Colonic mucosa (tissue), 4 donors: ENCODE data around the gene ADPGK. TPM values are rescaled to one million over a fixed set of nuclear protein-coding genes. Genes with fewer than 3 reads are reported as not detected.
"Not testable (repeated sequence)": the region's sequence is repeated elsewhere in the genome, so short reads cannot be mapped to it uniquely, and the experiment has no call there.

Experiments
- DNase-seq: peaks from one replicate; pipeline ENCODE4 v3.0.0-alpha.2; 2020
- H3K27ac ChIP-seq: fragments of 200-600 bp; one replicate; pipeline ENCODE4 v1.8.0; 2021
- H3K27me3 ChIP-seq: fragments of 200-600 bp; one replicate; pipeline ENCODE4 v1.8.0; 2021
- H3K36me3 ChIP-seq: fragments of 200-600 bp; one replicate; pipeline ENCODE4 v1.8.0; 2021
- H3K4me1 ChIP-seq: fragments of 200-600 bp; one replicate; pipeline ENCODE4 v1.8.0; 2021; ENCODE audit warnings: mild to moderate bottlenecking
- H3K4me3 ChIP-seq: fragments of 200-600 bp; one replicate; pipeline ENCODE4 v1.8.0; 2021
- H3K9ac ChIP-seq, 2 donors: one replicate each; pipeline ENCODE4 v1.7.0; 2013; ENCODE audit warnings: control low read depth in 2 of 2, low read depth in 2 of 2, low read length in 2 of 2
- H3K9me3 ChIP-seq: fragments of 200-600 bp; one replicate; pipeline ENCODE4 v1.8.0; 2021
- CTCF ChIP-seq: fragments of 200-600 bp; IDR thresholded peaks from one replicate; pipeline ENCODE4 v1.8.0; 2022; ENCODE audit warnings: antibody characterized with exemption, mild to moderate bottlenecking
- intact Hi-C: fragments of 100-400 bp; cut with DNase I; formaldehyde crosslinking; loops from one replicate; pipeline ENCODE4 v1.14.1; 2022
- total RNA-seq, 2 donors: library from RNA; stranded (reverse); fragmentation: NEBNext Ultra II Directional in 1 of 2; extraction: Animal tissue kit (Norgen Biotek cat#: 25700) in 1 of 2; gene quantifications; one replicate each; pipeline ENCODE4 v1.2.1, GENCODE V29; 2021
- donor health status: healthy.
- donor health status: DM: no; HTN: no; CAD: no.
- donor health status: DM: no; HTN: no; CAD: no.

Gene ADPGK
- total RNA-seq, 2 donors from 2014 or later = 29.8 to 44.6 TPM

- H3K9me3 ChIP-seq = no peaks in the 10 kb centered on the region
- H3K4me1 ChIP-seq = no peaks in the 10 kb centered on the region
- no peaks in the 10 kb centered on the region for H3K27me3 ChIP-seq
- TF ChIP-seq CTCF = no peak
- no peak overlapping the region for H3K4me3 ChIP-seq
- no peaks in the 10 kb centered on the region for H3K36me3 ChIP-seq
- no peak overlapping the region for H3K27ac ChIP-seq
- H3K9ac ChIP-seq = no peak overlapping the region
- intact Hi-C loops = no loop called here
- no peak for DNase-seq
Observed at GRCh38 chr15:72824112-72824511, 40.6 kb upstream of the ADPGK start.

GRCh38 chr15:72820278-72820677 is 36.7 kb upstream of the ADPGK start:
- H3K27me3 ChIP-seq = no peaks in the 10 kb centered on the region
- DNase-seq = no peak
- H3K4me1 ChIP-seq = no peaks in the 10 kb centered on the region
- TF ChIP-seq CTCF = no peak
- no peaks in the 10 kb centered on the region for H3K36me3 ChIP-seq
- H3K4me3 ChIP-seq = no peak overlapping the region
- H3K9ac ChIP-seq = no peak overlapping the region
- no peaks in the 10 kb centered on the region for H3K9me3 ChIP-seq
- intact Hi-C loops = no loop called here
- no peak overlapping the region for H3K27ac ChIP-seq

- Histone ChIP-seq H3K4me3 (no peak overlapping the region), H3K9me3 (no peaks in the 10 kb centered on the region), H3K36me3 (no peaks in the 10 kb centered on the region), H3K4me1 (no peaks in the 10 kb centered on the region), H3K27me3 (no peaks in the 10 kb centered on the region), H3K9ac (no peak overlapping the region), H3K27ac (no peak overlapping the region)
- no peak for DNase-seq
- intact Hi-C loops = no loop called here
- TF ChIP-seq CTCF = no peak
Observed at GRCh38 chr15:72818632-72819031, 35.1 kb upstream of the ADPGK start.

GRCh38 chr15:72813345-72814004 is 29.9 kb upstream of the ADPGK start:
- H3K27me3 ChIP-seq = no peaks in the 10 kb centered on the region
- H3K4me1 ChIP-seq = no peaks in the 10 kb centered on the region
- no peaks in the 10 kb centered on the region for H3K36me3 ChIP-seq
- no peak overlapping the region for H3K27ac ChIP-seq
- DNase-seq = no peak
- H3K4me3 ChIP-seq = no peak overlapping the region
- H3K9ac ChIP-seq = no peak overlapping the region
- intact Hi-C loops = no loop called here
- no peak for TF ChIP-seq CTCF
- H3K9me3 ChIP-seq = no peaks in the 10 kb centered on the region

GRCh38 chr15:72809329-72809728 is 25.8 kb upstream of the ADPGK start:
- no peak overlapping the region for H3K9ac ChIP-seq
- no peak overlapping the region for H3K4me3 ChIP-seq
- intact Hi-C loops = no loop called here
- H3K9me3 ChIP-seq = no peaks in the 10 kb centered on the region
- DNase-seq = no peak
- no peaks in the 10 kb centered on the region for H3K4me1 ChIP-seq
- no peaks in the 10 kb centered on the region for H3K36me3 ChIP-seq
- no peak overlapping the region for H3K27ac ChIP-seq
- TF ChIP-seq CTCF = no peak
- no peaks in the 10 kb centered on the region for H3K27me3 ChIP-seq

- H3K27ac ChIP-seq, DNase-seq, intact Hi-C loops, H3K4me3 ChIP-seq, H3K27me3 ChIP-seq, H3K9ac ChIP-seq, H3K4me1 ChIP-seq, H3K9me3 ChIP-seq, H3K36me3 ChIP-seq: not testable (repeated sequence)
Observed at GRCh38 chr15:72807346-72807745, 23.8 kb upstream of the ADPGK start.
